GM10847 (cell line): Measurements from ENCODE around the gene NAE1.

Experiments
- POLR2A ChIP-seq: IDR thresholded peaks from 2 replicates; pipeline ENCODE4 v1.6.1; 2011; ENCODE audit not compliant: insufficient read length; ENCODE audit errors: extremely low read depth

Gene NAE1

GRCh38 chr16:66856184-66856730 lies 25.5 kb upstream of the NAE1 start:
- TF ChIP-seq POLR2A = no peak

GRCh38 chr16:66853261-66854139 lies 22.7 kb upstream of the NAE1 start:
- TF ChIP-seq POLR2A = no peak

GRCh38 chr16:66851166-66851964 lies 20.6 kb upstream of the NAE1 start:
- TF ChIP-seq POLR2A = no peak

- TF ChIP-seq POLR2A = no peak
Observed at GRCh38 chr16:66850115-66850815, 19.5 kb upstream of the NAE1 start.

GRCh38 chr16:66849549-66849948 lies 18.8 kb upstream of the NAE1 start:
- no peak for TF ChIP-seq POLR2A

GRCh38 chr16:66849021-66849420 lies 18.2 kb upstream of the NAE1 start:
- no peak for TF ChIP-seq POLR2A

- TF ChIP-seq POLR2A = no peak
Observed at GRCh38 chr16:66848172-66848571, 17.4 kb upstream of the NAE1 start.

GRCh38 chr16:66847533-66848067 lies 16.8 kb upstream of the NAE1 start:
- no peak for TF ChIP-seq POLR2A

- no peak for TF ChIP-seq POLR2A
Observed at GRCh38 chr16:66846831-66847230, 16.1 kb upstream of the NAE1 start.

GRCh38 chr16:66846266-66846665 lies 15.5 kb upstream of the NAE1 start:
- no peak for TF ChIP-seq POLR2A

GRCh38 chr16:66845791-66846221 lies 15.0 kb upstream of the NAE1 start:
- no peak for TF ChIP-seq POLR2A

- TF ChIP-seq POLR2A = no peak
Observed at GRCh38 chr16:66845080-66845410, 14.3 kb upstream of the NAE1 start.

- no peak for TF ChIP-seq POLR2A
Observed at GRCh38 chr16:66844342-66845079, 13.7 kb upstream of the NAE1 start, which contains the start of gene CA7. Gene CA7, plus strand, starts transcription at chr16:66844414. Its CDS starts 74 bp downstream, at chr16:66844488.

- no peak for TF ChIP-seq POLR2A
Observed at GRCh38 chr16:66844009-66844341, 13.2 kb upstream of the NAE1 start.
